Stimulated activated CD4-positive, alpha-beta T cell treated with anti-CD3 and anti-CD28 coated beads, Interleukin-4, amount 100 ng/mL, for 1 hour (primary cell): ENCODE measurements around the gene ITFG1.

Experiments
- DNase-seq: peaks from one replicate; pipeline ENCODE4 v3.0.0-alpha.2; 2020

ITFG1 gene

GRCh38 chr16:47460711-47461597 is at the start of gene ITFG1, which contains the start of gene PHKB:
ITFG1 (minus strand) TSS chr16:47461063; CDS start chr16:47461045, 18 bp downstream.
PHKB (plus strand) TSS chr16:47461331; CDS start chr16:47461351, 20 bp downstream.
- DNase-seq, result peak; percentile 96

GRCh38 chr16:47507701-47508100 is 46.8 kb upstream of the ITFG1 start:
- no peak for DNase-seq

- DNase-seq, result no peak
These were observed 45.9 kb upstream of the ITFG1 start for GRCh38 chr16:47506800-47507199.

GRCh38 chr16:47504599-47504998 is 43.7 kb upstream of the ITFG1 start:
- no peak for DNase-seq

GRCh38 chr16:47503936-47504335 is 43.1 kb upstream of the ITFG1 start:
- DNase-seq, result no peak

GRCh38 chr16:47499700-47500264 is 38.9 kb upstream of the ITFG1 start:
- DNase-seq, result no peak

GRCh38 chr16:47499080-47499699 is 38.3 kb upstream of the ITFG1 start:
- DNase-seq, result no peak

GRCh38 chr16:47493381-47494337 is 32.8 kb upstream of the ITFG1 start:
- DNase-seq, result no peak

GRCh38 chr16:47492428-47493377 is 31.8 kb upstream of the ITFG1 start:
- no peak for DNase-seq

GRCh38 chr16:47492036-47492427 is 31.2 kb upstream of the ITFG1 start:
- no peak for DNase-seq

- no peak for DNase-seq
These were observed 29.6 kb upstream of the ITFG1 start for GRCh38 chr16:47490471-47490870.

- no peak for DNase-seq
These were observed 27.2 kb upstream of the ITFG1 start for GRCh38 chr16:47488051-47488450.

- DNase-seq, result no peak
These were observed 26.0 kb upstream of the ITFG1 start for GRCh38 chr16:47486856-47487255.

- DNase-seq, result no peak
These were observed 22.8 kb upstream of the ITFG1 start for GRCh38 chr16:47483616-47484015.

- DNase-seq, result no peak
These were observed 21.0 kb upstream of the ITFG1 start for GRCh38 chr16:47481698-47482374.

GRCh38 chr16:47480410-47480809 is 19.5 kb upstream of the ITFG1 start:
- no peak for DNase-seq

GRCh38 chr16:47477679-47478078 is 16.8 kb upstream of the ITFG1 start:
- no peak for DNase-seq

- no peak for DNase-seq
These were observed 15.9 kb upstream of the ITFG1 start for GRCh38 chr16:47476654-47477345.

- DNase-seq, result no peak
These were observed 14.9 kb upstream of the ITFG1 start for GRCh38 chr16:47475786-47476185.

GRCh38 chr16:47473792-47474191 is 12.9 kb upstream of the ITFG1 start:
- DNase-seq, result no peak
